HCT116 (cell line): ENCODE results near the gene OR2B6. TPM values are rescaled to one million over a fixed set of nuclear protein-coding genes. Genes with fewer than 3 reads are reported as not detected.

Experiments
- ATAC-seq: fragments of 200-7000 bp; cut with Tn5 transposase; 2 replicates; pipeline ENCODE4 v1.9.1; 2020; ENCODE audit warnings: mild to moderate bottlenecking, moderate library complexity
- BruUV-seq: library from RNA; stranded (reverse); fragments of 400-500 nt; replicated peaks from 2 replicates; lab custom pipeline; 2021; lab: Mats Ljungman, UMichigan
- CTCF ChIA-PET: fragments of 300-600 bp; sonication (Branson Sonifier 250); formaldehyde crosslinking; loops from one replicate; lab custom pipeline; 2021; ENCODE audit warnings: antibody characterized with exemption; lab: Charles Lee
- POLR2A ChIA-PET: fragments of 300-600, 350-600 bp; sonication (Branson Sonifier 250); formaldehyde crosslinking; loops from one replicate; lab custom pipeline; 2021; ENCODE audit warnings: antibody characterized with exemption; lab: Charles Lee
- RAD21 ChIA-PET, 2 experiments: fragments of 300-600 bp; sonication (Branson Sonifier 250); formaldehyde crosslinking; loops; one replicate each; lab custom pipeline; 2023; ENCODE audit warnings: low total read pairs in 2 of 2; ENCODE audit not compliant: uncharacterized antibody in 2 of 2, unreplicated experiment in 2 of 2, low non-redundant PET in 1 of 2; lab: Charles Lee
- DNase-seq: peaks from one replicate; pipeline ENCODE4 v3.0.0-alpha.2; 2010; ENCODE audit warnings: low read depth, low spot score
- H2AFZ ChIP-seq: fragments of 200-600 bp; shearing (Covaris generic), sonication (generic); 2 replicates; pipeline ENCODE4 v1.6.1; 2017; ENCODE audit warnings: low read depth, mixed run types, mixed read lengths, antibody characterized with exemption, low read length; ENCODE audit not compliant: poor library complexity, severe bottlenecking
- H3K27ac ChIP-seq: 2 replicates; pipeline ENCODE4 v1.5.1; 2012; ENCODE audit warnings: low read depth, low read length
- H3K27me3 ChIP-seq: fragments of 200-600 bp; sonication (generic); 2 replicates; pipeline ENCODE4 v1.6.1; 2016; ENCODE audit warnings: mixed run types, low read length, mixed read lengths; ENCODE audit not compliant: insufficient read depth
- H3K36me3 ChIP-seq, 2 experiments: fragments of 200-500 bp in 1 of 2; fragments of 200-600 bp in 1 of 2; sonication (Bioruptor generic) in 1 of 2; sonication (generic) in 1 of 2; 2 replicates each; pipeline versions ENCODE4 v1.5.1 to v1.6.1; 2014 to 2016; ENCODE audit warnings: low read length in 2 of 2, inconsistent platforms in 1 of 2, mixed read lengths in 1 of 2, mixed run types in 1 of 2; ENCODE audit not compliant: insufficient read depth in 2 of 2, control insufficient read depth in 1 of 2
- H3K4me1 ChIP-seq, 2 experiments: fragments of 200-600 bp in 1 of 2; sonication (generic) in 1 of 2; 2 replicates each; pipeline versions ENCODE4 v1.5.1 to v1.6.1; 2012 to 2017; ENCODE audit warnings: low read length in 2 of 2, inconsistent platforms in 1 of 2, mild to moderate bottlenecking in 1 of 2, mixed read lengths in 1 of 2, mixed run types in 1 of 2, moderate library complexity in 1 of 2; ENCODE audit not compliant: insufficient read depth in 2 of 2, control insufficient read depth in 1 of 2
- H3K4me2 ChIP-seq: fragments of 200-600 bp; sonication (generic); 2 replicates; pipeline ENCODE4 v1.6.1; 2017; ENCODE audit warnings: mixed run types, low read length, mixed read lengths
- H3K4me3 ChIP-seq, 2 experiments: fragments of 200-600 bp in 1 of 2; sonication (generic) in 1 of 2; replicated peaks in 1 of 2; 2 replicates each; pipeline ENCODE4 v1.5.1; 2011 to 2016; ENCODE audit warnings: low read length in 2 of 2, control low read depth in 1 of 2, low read depth in 1 of 2, mild to moderate bottlenecking in 1 of 2, mixed read lengths in 1 of 2, mixed run types in 1 of 2
- H3K79me2 ChIP-seq: fragments of 200-600 bp; sonication (generic); 2 replicates; pipeline ENCODE4 v1.6.1; 2017; ENCODE audit warnings: mild to moderate bottlenecking, mixed run types, low read length, moderate library complexity, mixed read lengths; ENCODE audit not compliant: insufficient read depth
- H3K9ac ChIP-seq: fragments of 200-600 bp; sonication (generic); 2 replicates; pipeline ENCODE4 v1.6.1; 2016; ENCODE audit warnings: low read length, mixed read lengths
- H3K9me2 ChIP-seq: fragments of 200-600 bp; sonication (generic), shearing (Covaris generic); 2 replicates; pipeline ENCODE4 v1.6.1; 2017; ENCODE audit warnings: mixed run types, mild to moderate bottlenecking, moderate library complexity; ENCODE audit not compliant: insufficient read depth
- H3K9me3 ChIP-seq, 2 experiments: fragments of 200-500 bp in 1 of 2; fragments of 200-600 bp in 1 of 2; sonication (Bioruptor generic) in 1 of 2; sonication (generic) in 1 of 2; 2 replicates each; pipeline ENCODE4 v1.6.1; 2014 to 2017; ENCODE audit warnings: low read length in 2 of 2, mixed read lengths in 2 of 2, inconsistent platforms in 1 of 2, low read depth in 1 of 2, mild to moderate bottlenecking in 1 of 2, mixed run types in 1 of 2, moderate library complexity in 1 of 2; ENCODE audit not compliant: control insufficient read depth in 1 of 2, insufficient read depth in 1 of 2
- H4K20me1 ChIP-seq: fragments of 200-600 bp; sonication (generic), shearing (Covaris generic); 2 replicates; pipeline ENCODE4 v1.6.1; 2017; ENCODE audit warnings: mixed run types, mild to moderate bottlenecking, moderate library complexity; ENCODE audit not compliant: insufficient read depth
- CBX3 ChIP-seq: IDR thresholded peaks from 2 replicates; pipeline ENCODE4 v1.6.1; 2012; ENCODE audit warnings: low read depth
- CEBPB ChIP-seq: IDR thresholded peaks from 2 replicates; pipeline ENCODE4 v1.6.1; 2012; ENCODE audit warnings: low read depth
- ELF1 ChIP-seq: IDR thresholded peaks from 2 replicates; pipeline ENCODE4 v1.6.1; 2012; ENCODE audit warnings: low read depth, borderline replicate concordance
- EZH2 ChIP-seq: fragments of 200-600 bp; sonication (generic); IDR thresholded peaks from 2 replicates; pipeline ENCODE4 v1.6.1; 2017; ENCODE audit warnings: antibody characterized with exemption, mixed run types
- EZH2phosphoT487 ChIP-seq: fragments of 200-600 bp; IDR thresholded peaks from 2 replicates; pipeline ENCODE4 v1.6.1; 2018; ENCODE audit warnings: antibody characterized with exemption, borderline replicate concordance
- FOSL1 ChIP-seq: IDR thresholded peaks from 2 replicates; pipeline ENCODE4 v1.6.1; 2012; ENCODE audit warnings: low read depth
- POLR2A ChIP-seq: IDR thresholded peaks from 2 replicates; pipeline ENCODE4 v1.7.0; 2011; ENCODE audit warnings: borderline replicate concordance; ENCODE audit not compliant: insufficient read depth, insufficient read length; ENCODE audit errors: extremely low read depth
- POLR2AphosphoS5 ChIP-seq: IDR thresholded peaks from 2 replicates; pipeline ENCODE4 v1.6.1; 2011; ENCODE audit warnings: mild to moderate bottlenecking, low read depth, low read length, moderate library complexity
- REST ChIP-seq: IDR thresholded peaks from 2 replicates; pipeline ENCODE4 v1.6.1; 2012; ENCODE audit warnings: low read depth
- SIN3A ChIP-seq: IDR thresholded peaks from 2 replicates; pipeline ENCODE4 v1.6.1; 2012; ENCODE audit warnings: low read depth
- YY1 ChIP-seq: IDR thresholded peaks from 2 replicates; pipeline ENCODE4 v1.6.1; 2011; ENCODE audit warnings: low read length, low read depth, moderate library complexity, mild to moderate bottlenecking; ENCODE audit not compliant: insufficient replicate concordance; ENCODE audit errors: extremely low read depth
- ZFX ChIP-seq: fragments of 450-650 bp; IDR thresholded peaks from 2 replicates; pipeline ENCODE4 v1.6.1; 2017
- intact Hi-C: fragments of 100-400 bp; cut with micrococcal nuclease; formaldehyde crosslinking; loops from 2 replicates; pipeline ENCODE4 v1.10.0; 2022
- total RNA-seq: library from RNA; stranded (reverse); gene quantifications from one replicate; pipeline ENCODE4 v1.2.1, GENCODE V29; 2021; ENCODE audit not compliant: unreplicated experiment

Gene OR2B6
- total RNA-seq, 1 experiment from 2014 or later, result 0.25 TPM

GRCh38 chr6:27980111-27980510 lies 23.1 kb downstream of the OR2B6 start:
- ChIA-PET POLR2A (no interaction called here), CTCF (no interaction called here), RAD21 (no interaction called here)
- no peaks in the 10 kb centered on the region for H3K4me1 ChIP-seq
- H3K9me2 ChIP-seq, result no peaks in the 10 kb centered on the region
- BruUV-seq, result no TSS peak
- H3K4me2 ChIP-seq, result no peak overlapping the region
- no peak for TF ChIP-seq ZFX
- TF ChIP-seq CEBPB, result no peak
- no peak for TF ChIP-seq EZH2phosphoT487
- TF ChIP-seq CBX3, result no peak
- no peak for TF ChIP-seq EZH2
- TF ChIP-seq FOSL1, result no peak
- no peak for TF ChIP-seq ELF1
- TF ChIP-seq POLR2AphosphoS5, result no peak
- TF ChIP-seq REST, result no peak
- no peak for TF ChIP-seq SIN3A
- no peak for TF ChIP-seq YY1
- no peak for TF ChIP-seq POLR2A
- H3K4me3 ChIP-seq, result no peak overlapping the region
- no peaks in the 10 kb centered on the region for H3K79me2 ChIP-seq
- H2AFZ ChIP-seq, result no peak overlapping the region
- intact Hi-C loops, result no loop called here
- no peak overlapping the region for H3K27ac ChIP-seq
- no peaks in the 10 kb centered on the region for H4K20me1 ChIP-seq
- DNase-seq, result no peak
- H3K27me3 ChIP-seq, result no peaks in the 10 kb centered on the region
- H3K36me3 ChIP-seq, result no peaks in the 10 kb centered on the region
- ATAC-seq, result no peak
- no peaks in the 10 kb centered on the region for H3K9me3 ChIP-seq
- no peak overlapping the region for H3K9ac ChIP-seq
